ENCODE measurements around the gene ZIC1.

The ZIC1 gene

GRCh38 chr3:147410116-147410525 lies 956 bp downstream of the ZIC1 start:
- no peak overlapping the region for H3K27ac Mint-ChIP-seq
- H3K4me1 Mint-ChIP-seq: peaks cover 18% of the 10 kb centered on the region
- peaks cover 90% of the 10 kb centered on the region for H3K27me3 Mint-ChIP-seq
- H3K4me3 Mint-ChIP-seq: no peak overlapping the region
- no peak for ATAC-seq
- H3K9me3 Mint-ChIP-seq: peaks cover 13% of the 10 kb centered on the region
- H3K36me3 Mint-ChIP-seq: peaks cover 18% of the 10 kb centered on the region

GRCh38 chr3:147410526-147411237 lies 1.5 kb downstream of the ZIC1 start:
- Mint-ChIP-seq H3K27me3 (peaks cover 90% of the 10 kb centered on the region), H3K27ac (no peak overlapping the region), H3K9me3 (peaks cover 13% of the 10 kb centered on the region), H3K36me3 (peaks cover 18% of the 10 kb centered on the region), H3K4me1 (peaks cover 18% of the 10 kb centered on the region), H3K4me3 (peak overlapping the region; percentile 7)
- ATAC-seq: no peak

GRCh38 chr3:147411238-147411814 lies 2.2 kb downstream of the ZIC1 start:
- Mint-ChIP-seq H3K27me3 (peaks cover 84% of the 10 kb centered on the region), H3K27ac (no peak overlapping the region), H3K36me3 (peaks cover 18% of the 10 kb centered on the region), H3K4me1 (peaks cover 18% of the 10 kb centered on the region), H3K4me3 (peak overlapping the region; percentile 7), H3K9me3 (peaks cover 13% of the 10 kb centered on the region)
- no peak for ATAC-seq

GRCh38 chr3:147411815-147412241 lies 2.7 kb downstream of the ZIC1 start:
- peaks cover 79% of the 10 kb centered on the region for H3K27me3 Mint-ChIP-seq
- H3K4me1 Mint-ChIP-seq: peaks cover 18% of the 10 kb centered on the region
- peaks cover 18% of the 10 kb centered on the region for H3K36me3 Mint-ChIP-seq
- peaks cover 10% of the 10 kb centered on the region for H3K9me3 Mint-ChIP-seq
- no peak overlapping the region for H3K4me3 Mint-ChIP-seq
- no peak for ATAC-seq
- H3K27ac Mint-ChIP-seq: no peak overlapping the region

GRCh38 chr3:147412261-147412916 lies 3.2 kb downstream of the ZIC1 start:
- Mint-ChIP-seq H3K27ac (no peak overlapping the region), H3K4me3 (peak overlapping the region; percentile 31), H3K9me3 (peaks cover 10% of the 10 kb centered on the region), H3K4me1 (peaks cover 18% of the 10 kb centered on the region), H3K27me3 (peaks cover 79% of the 10 kb centered on the region), H3K36me3 (peaks cover 18% of the 10 kb centered on the region)
- no peak for ATAC-seq

GRCh38 chr3:147412917-147413685 lies 3.9 kb downstream of the ZIC1 start:
- Mint-ChIP-seq H3K9me3 (peaks cover 9% of the 10 kb centered on the region), H3K36me3 (peaks cover 15% of the 10 kb centered on the region), H3K4me1 (peaks cover 18% of the 10 kb centered on the region), H3K27ac (no peak overlapping the region), H3K27me3 (peaks cover 79% of the 10 kb centered on the region), H3K4me3 (peak overlapping the region; percentile 64)
- ATAC-seq: no peak

GRCh38 chr3:147413686-147414389 lies 4.7 kb downstream of the ZIC1 start:
- H3K4me1 Mint-ChIP-seq: peaks cover 18% of the 10 kb centered on the region
- H3K36me3 Mint-ChIP-seq: peaks cover 8% of the 10 kb centered on the region
- H3K27me3 Mint-ChIP-seq: peaks cover 79% of the 10 kb centered on the region
- no peak for ATAC-seq
- peak overlapping the region; percentile 64 for H3K4me3 Mint-ChIP-seq
- H3K9me3 Mint-ChIP-seq: peaks cover 4% of the 10 kb centered on the region
- H3K27ac Mint-ChIP-seq: no peak overlapping the region

- peaks cover 79% of the 10 kb centered on the region for H3K27me3 Mint-ChIP-seq
- peaks cover 18% of the 10 kb centered on the region for H3K4me1 Mint-ChIP-seq
- ATAC-seq: no peak
- H3K4me3 Mint-ChIP-seq: no peak overlapping the region
- H3K9me3 Mint-ChIP-seq: peaks cover 3% of the 10 kb centered on the region
- H3K36me3 Mint-ChIP-seq: peaks cover 6% of the 10 kb centered on the region
- no peak overlapping the region for H3K27ac Mint-ChIP-seq
Measured at GRCh38 chr3:147414390-147415138, 5.4 kb downstream of the ZIC1 start.

- Mint-ChIP-seq H3K4me3 (no peak overlapping the region), H3K36me3 (peaks cover 6% of the 10 kb centered on the region), H3K9me3 (peaks cover 3% of the 10 kb centered on the region), H3K4me1 (peaks cover 18% of the 10 kb centered on the region), H3K27me3 (peaks cover 83% of the 10 kb centered on the region), H3K27ac (no peak overlapping the region)
- ATAC-seq: no peak
Measured at GRCh38 chr3:147415286-147415685, 6.1 kb downstream of the ZIC1 start.

GRCh38 chr3:147415874-147416273 lies 6.7 kb downstream of the ZIC1 start:
- Mint-ChIP-seq H3K4me3 (no peak overlapping the region), H3K27ac (no peak overlapping the region), H3K27me3 (peaks cover 84% of the 10 kb centered on the region), H3K9me3 (peaks cover 3% of the 10 kb centered on the region), H3K4me1 (peaks cover 17% of the 10 kb centered on the region), H3K36me3 (peaks cover 6% of the 10 kb centered on the region)
- ATAC-seq: no peak

GRCh38 chr3:147416931-147417330 lies 7.8 kb downstream of the ZIC1 start:
- Mint-ChIP-seq H3K36me3 (no peaks in the 10 kb centered on the region), H3K27me3 (peaks cover 74% of the 10 kb centered on the region), H3K9me3 (no peaks in the 10 kb centered on the region), H3K4me1 (peaks cover 8% of the 10 kb centered on the region), H3K27ac (no peak overlapping the region), H3K4me3 (no peak overlapping the region)
- ATAC-seq: no peak

GRCh38 chr3:147417551-147418295 lies 8.6 kb downstream of the ZIC1 start:
- H3K27ac Mint-ChIP-seq: no peak overlapping the region
- H3K27me3 Mint-ChIP-seq: peaks cover 74% of the 10 kb centered on the region
- peaks cover 8% of the 10 kb centered on the region for H3K4me1 Mint-ChIP-seq
- ATAC-seq: no peak
- no peak overlapping the region for H3K4me3 Mint-ChIP-seq
- H3K36me3 Mint-ChIP-seq: no peaks in the 10 kb centered on the region
- no peaks in the 10 kb centered on the region for H3K9me3 Mint-ChIP-seq

- Mint-ChIP-seq H3K36me3 (no peaks in the 10 kb centered on the region), H3K27me3 (peaks cover 74% of the 10 kb centered on the region), H3K9me3 (no peaks in the 10 kb centered on the region), H3K27ac (no peak overlapping the region), H3K4me1 (peaks cover 4% of the 10 kb centered on the region), H3K4me3 (no peak overlapping the region)
- ATAC-seq: no peak
Measured at GRCh38 chr3:147418371-147418781, 9.2 kb downstream of the ZIC1 start.
